ENCODE results near the gene SDHAF2. TPM values are rescaled to one million over a fixed set of nuclear protein-coding genes. Genes with fewer than 3 reads are reported as not detected.
"Not testable (repeated sequence)": the region's sequence is repeated elsewhere in the genome, so short reads cannot be mapped to it uniquely, and the experiment has no call there.

Gene SDHAF2
- total RNA-seq, 2 donors from 2014 or later: 24.6 to 59.4 TPM

DNA sequence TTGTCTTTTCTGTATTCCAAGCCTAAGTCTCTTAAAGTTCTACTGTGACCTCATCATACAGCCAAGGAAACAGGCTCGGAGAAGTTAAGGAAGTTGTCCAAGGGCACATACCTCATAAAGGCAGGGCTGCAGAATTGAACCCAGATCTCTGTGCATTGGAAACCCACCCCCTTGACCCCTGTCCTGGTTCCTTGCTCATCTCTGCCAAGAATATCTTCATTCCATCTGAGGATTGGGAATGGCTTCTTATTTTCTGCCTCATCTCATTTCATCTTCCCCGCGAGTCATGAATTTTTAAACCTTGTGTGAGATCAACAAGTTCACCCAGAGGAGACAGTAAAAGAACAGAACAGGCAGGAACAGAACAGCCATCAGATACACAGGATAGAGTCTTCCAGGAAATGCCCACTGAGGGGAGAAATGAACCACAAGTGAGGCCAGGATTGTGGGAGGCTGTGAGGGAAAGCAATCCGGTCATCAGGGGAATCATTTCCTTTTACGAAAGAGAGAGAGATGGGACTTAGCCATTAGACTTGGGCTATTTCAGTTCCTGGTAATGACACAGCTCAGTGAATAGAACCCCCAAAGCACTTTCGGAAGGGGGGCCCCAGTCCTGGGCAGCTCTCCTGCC lies 44.2 kb downstream of the SDHAF2 start:
- no peaks in the 10 kb centered on the region for H3K27me3 ChIP-seq (replicated peaks; ENCODE audit: insufficient read depth)
- H3K9me3 ChIP-seq: no peaks in the 10 kb centered on the region
- no peaks in the 10 kb centered on the region for H3K36me3 ChIP-seq
- 80% methylated on average over 6 of the region's 6 CpGs for WGBS
- DNase-seq (ENCODE audit: low spot score): no peak
- H3K4me3 ChIP-seq: no peak overlapping the region
- H3K27ac ChIP-seq: no peak overlapping the region
- intact Hi-C loops (cut with DNase I): loop anchor here (10.0 kb wide), 2 partner anchors 161 to 261 kb away; no protein-coding TSS in a partner anchor
- H3K4me1 ChIP-seq (replicated peaks): peaks cover 2% of the 10 kb centered on the region
- TF ChIP-seq CTCF (IDR thresholded peaks at IDR 0.05) (no peak), POLR2A (IDR thresholded peaks at IDR 0.05) (no peak), POLR2AphosphoS5 (IDR thresholded peaks at IDR 0.05) (no peak)

GRCh38 chr11:61475433-61475832 lies 45.5 kb downstream of the SDHAF2 start:
- Histone ChIP-seq H3K4me1 (replicated peaks) (peaks cover 2% of the 10 kb centered on the region), H3K4me3 (no peak overlapping the region), H3K27ac (no peak overlapping the region), H3K9me3 (no peaks in the 10 kb centered on the region), H3K36me3 (no peaks in the 10 kb centered on the region), H3K27me3 (replicated peaks; ENCODE audit: insufficient read depth) (no peaks in the 10 kb centered on the region)
- 100% methylated on average over 1 of the region's 1 CpG for WGBS
- DNase-seq (ENCODE audit: low spot score): no peak
- TF ChIP-seq CTCF (IDR thresholded peaks at IDR 0.05) (no peak), POLR2AphosphoS5 (IDR thresholded peaks at IDR 0.05) (no peak), POLR2A (IDR thresholded peaks at IDR 0.05) (no peak)
- intact Hi-C loops (cut with DNase I): loop anchor here (10.0 kb wide), 2 partner anchors 159 to 259 kb away; no protein-coding TSS in a partner anchor

DNA sequence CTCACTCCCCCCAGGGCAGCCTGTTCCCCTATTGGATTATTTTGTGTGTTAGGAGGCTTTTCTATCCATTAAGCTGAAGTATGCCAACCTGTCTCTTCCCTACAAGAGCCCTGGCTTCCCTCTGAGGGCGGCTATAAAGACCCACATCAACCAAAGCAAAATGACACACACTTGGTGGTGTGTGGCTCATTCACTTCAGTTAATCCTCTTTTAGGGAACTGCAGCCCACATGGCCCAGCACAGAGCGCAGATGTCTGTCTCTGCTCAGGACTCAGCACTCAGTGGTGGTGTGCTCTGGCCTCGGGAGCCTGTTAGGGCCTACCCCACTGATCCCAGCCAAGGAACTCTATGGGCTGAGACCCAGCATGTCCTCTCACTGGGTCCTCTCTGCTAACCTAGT lies 46.4 kb downstream of the SDHAF2 start:
- Histone ChIP-seq H3K27me3 (replicated peaks; ENCODE audit: insufficient read depth) (no peaks in the 10 kb centered on the region), H3K9me3 (no peaks in the 10 kb centered on the region), H3K4me1 (replicated peaks) (peaks cover 2% of the 10 kb centered on the region), H3K36me3 (no peaks in the 10 kb centered on the region), H3K4me3 (no peak overlapping the region), H3K27ac (no peak overlapping the region)
- WGBS: 89% methylated on average over 3 of the region's 3 CpGs
- TF ChIP-seq POLR2AphosphoS5 (IDR thresholded peaks at IDR 0.05) (no peak), POLR2A (IDR thresholded peaks at IDR 0.05) (no peak), CTCF (IDR thresholded peaks at IDR 0.05) (no peak)
- intact Hi-C loops (cut with DNase I): loop anchor here (2.0 to 10.0 kb wide), 3 partner anchors 40 to 258 kb away; no protein-coding TSS in a partner anchor
- no peak for DNase-seq (ENCODE audit: low spot score)

DNA sequence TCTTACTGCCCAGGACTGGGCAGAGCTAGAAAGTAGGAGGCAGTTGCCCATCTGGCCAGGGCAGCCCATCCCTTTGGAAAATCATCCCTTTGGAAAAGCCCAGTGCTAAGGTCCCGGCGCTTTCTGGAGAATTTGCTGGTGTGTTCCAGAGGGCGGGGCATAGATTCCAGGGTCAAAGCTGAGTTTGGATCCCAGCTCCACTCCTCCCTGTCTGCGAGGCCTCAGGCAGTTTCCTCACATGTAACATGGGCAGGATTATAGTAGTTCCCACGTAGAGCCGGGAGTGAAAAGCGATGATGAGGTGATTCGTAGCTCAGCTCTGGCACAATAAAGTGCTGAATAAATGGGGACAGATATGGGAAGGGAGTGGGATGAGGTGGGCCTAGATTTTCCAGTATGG lies 47.2 kb downstream of the SDHAF2 start:
- no peaks in the 10 kb centered on the region for H3K9me3 ChIP-seq
- peaks cover 2% of the 10 kb centered on the region for H3K4me1 ChIP-seq (replicated peaks)
- no peaks in the 10 kb centered on the region for H3K36me3 ChIP-seq
- intact Hi-C loops (cut with DNase I): loop anchor here (2.0 to 10.0 kb wide), 3 partner anchors 40 to 258 kb away; no protein-coding TSS in a partner anchor
- no peak for TF ChIP-seq POLR2A (IDR thresholded peaks at IDR 0.05)
- TF ChIP-seq CTCF (IDR thresholded peaks at IDR 0.05): no peak
- TF ChIP-seq POLR2AphosphoS5 (IDR thresholded peaks at IDR 0.05): no peak
- DNase-seq (ENCODE audit: low spot score): no peak
- H3K4me3 ChIP-seq: no peak overlapping the region
- no peak overlapping the region for H3K27ac ChIP-seq
- H3K27me3 ChIP-seq (replicated peaks; ENCODE audit: insufficient read depth): no peaks in the 10 kb centered on the region
- WGBS: 58% methylated on average over 8 of the region's 8 CpGs

DNA sequence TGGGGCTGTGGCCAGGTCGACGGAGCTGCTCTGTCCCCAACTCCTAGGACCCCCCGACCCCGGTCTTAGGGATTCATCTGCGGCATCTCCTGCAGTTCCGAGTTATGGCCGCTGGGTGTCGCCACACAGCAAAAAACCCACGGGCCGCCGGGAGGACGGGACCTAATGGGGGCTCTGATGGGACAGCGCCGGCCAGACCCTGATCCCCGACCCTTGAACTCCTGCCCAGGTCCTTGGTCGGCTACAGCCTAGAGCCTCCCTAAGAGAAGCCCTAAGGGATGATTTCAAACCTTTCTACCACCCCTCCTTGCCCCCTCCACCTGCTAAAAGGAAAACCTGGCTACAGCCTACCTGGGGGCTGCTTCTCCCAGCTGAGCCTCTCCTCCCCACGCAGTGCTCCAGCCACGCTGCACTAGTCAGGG lies 47.8 kb downstream of the SDHAF2 start:
- H3K4me1 ChIP-seq (replicated peaks): no peaks in the 10 kb centered on the region
- no peaks in the 10 kb centered on the region for H3K9me3 ChIP-seq
- WGBS: 2% methylated on average over 18 of the region's 18 CpGs
- H3K4me3 ChIP-seq: no peak overlapping the region
- no peaks in the 10 kb centered on the region for H3K36me3 ChIP-seq
- peak; percentile 88 to 97 (median 90) for TF ChIP-seq CTCF (IDR thresholded peaks at IDR 0.05)
- no peak for TF ChIP-seq POLR2A (IDR thresholded peaks at IDR 0.05)
- TF ChIP-seq POLR2AphosphoS5 (IDR thresholded peaks at IDR 0.05): no peak
- peak; percentile 22 for DNase-seq (ENCODE audit: low spot score)
- no peaks in the 10 kb centered on the region for H3K27me3 ChIP-seq (replicated peaks; ENCODE audit: insufficient read depth)
- no peak overlapping the region for H3K27ac ChIP-seq
- intact Hi-C loops (cut with DNase I): loop anchor here (2.0 to 10.0 kb wide), 3 partner anchors 39 to 257 kb away; no protein-coding TSS in a partner anchor

GRCh38 chr11:61479360-61480058 lies 49.6 kb downstream of the SDHAF2 start:
- H3K4me3 ChIP-seq; H3K4me1 ChIP-seq (replicated peaks); H3K9me3 ChIP-seq; DNase-seq (ENCODE audit: low spot score); H3K36me3 ChIP-seq; H3K27me3 ChIP-seq (replicated peaks; ENCODE audit: insufficient read depth); H3K27ac ChIP-seq: not testable (repeated sequence)
- intact Hi-C loops (cut with DNase I): loop anchor here (10.0 kb wide), 2 partner anchors 155 to 255 kb away; no protein-coding TSS in a partner anchor
- WGBS: 95% methylated on average over 11 of the region's 11 CpGs
